ENCODE results near the gene CDKN2B. TPM values are rescaled to one million over a fixed set of nuclear protein-coding genes. Genes with fewer than 3 reads are reported as not detected.
"Not testable (repeated sequence)": the region's sequence is repeated elsewhere in the genome, so short reads cannot be mapped to it uniquely, and the experiment has no call there.

Gene CDKN2B
- total RNA-seq, 1 donor from 2014 or later, result 1.4 TPM

DNA sequence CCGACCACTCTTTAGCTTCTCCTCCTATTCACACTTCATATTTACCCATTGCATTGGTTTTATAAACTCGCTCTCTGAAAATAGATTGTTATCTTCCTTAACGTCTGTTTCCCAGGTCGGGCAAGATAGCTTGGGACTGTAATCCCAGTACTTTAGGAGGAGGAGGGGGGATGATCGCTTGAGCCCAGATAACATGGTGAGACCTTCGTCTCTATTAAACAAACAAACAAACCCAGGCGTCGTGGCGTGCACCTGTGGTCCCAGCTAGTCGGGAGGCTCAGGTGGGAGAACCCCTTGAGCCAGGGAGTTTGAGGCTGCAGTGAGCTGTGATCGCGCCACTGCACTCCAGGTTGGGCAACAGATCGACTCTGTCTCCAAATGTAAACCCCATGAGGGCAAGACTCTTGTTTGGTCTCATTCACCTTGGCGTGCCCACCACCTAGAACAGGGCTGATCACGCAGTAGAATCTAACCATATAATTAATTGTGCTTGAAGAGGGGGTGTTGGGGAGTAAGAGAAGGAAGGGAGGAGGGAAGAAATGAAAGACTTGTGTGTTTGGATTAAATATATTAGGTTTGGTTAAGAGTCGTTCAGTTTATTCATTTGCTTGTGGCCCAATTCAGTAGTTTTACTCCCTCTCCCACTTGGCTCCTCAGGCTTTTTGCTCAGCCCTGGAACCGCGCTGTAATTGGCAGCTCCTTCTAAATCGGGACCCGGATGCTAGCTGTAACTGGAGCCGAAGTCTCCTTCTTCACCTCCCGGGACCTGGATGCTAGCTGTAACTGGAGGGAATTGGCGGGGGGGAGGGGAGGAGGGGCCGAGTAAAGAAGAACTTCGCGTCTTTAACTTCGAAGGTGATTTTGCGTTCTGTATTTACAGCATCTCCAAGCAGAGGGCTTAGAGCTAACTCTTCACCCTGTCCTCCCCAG, 39.8 kb downstream of the CDKN2B start:
- peak in 1 of 2 donors; percentile 18 for DNase-seq (ENCODE audit: low read depth in 2 of 2)

DNA sequence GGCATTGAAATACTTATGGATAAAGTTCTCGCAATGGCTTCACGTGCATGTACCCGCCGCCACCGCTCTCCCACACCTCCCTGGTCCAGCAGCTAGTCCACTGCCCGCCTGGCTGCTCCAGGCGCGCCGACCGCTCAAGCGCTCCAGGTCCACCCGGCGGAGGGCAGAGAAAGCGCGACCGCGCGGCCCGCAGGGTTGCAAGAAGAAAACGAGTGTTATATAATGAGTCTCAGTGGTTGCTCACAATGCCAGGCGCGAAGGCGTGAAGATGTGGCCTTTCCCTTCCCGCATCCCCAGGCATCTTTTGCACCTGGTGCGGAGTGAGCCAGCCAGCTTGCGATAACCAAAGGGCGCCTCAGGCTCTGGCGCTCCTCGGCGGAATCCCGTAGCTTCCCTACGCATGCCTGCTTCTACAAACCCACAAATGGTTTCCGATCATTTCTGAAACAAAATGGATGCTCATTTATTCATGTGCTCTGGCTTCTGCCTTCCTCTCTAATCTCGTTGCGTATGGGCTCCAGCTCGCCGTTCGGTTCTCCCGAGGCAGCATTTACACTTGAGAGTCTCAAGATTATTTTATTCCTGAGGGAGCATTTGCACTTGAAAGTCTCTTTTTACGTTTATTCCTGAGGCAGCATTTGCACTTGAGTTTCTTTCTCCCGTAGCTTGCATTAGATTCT, 40.6 kb downstream of the CDKN2B start:
- DNase-seq (ENCODE audit: low read depth in 2 of 2), result peak; percentile 58 to 60

DNA sequence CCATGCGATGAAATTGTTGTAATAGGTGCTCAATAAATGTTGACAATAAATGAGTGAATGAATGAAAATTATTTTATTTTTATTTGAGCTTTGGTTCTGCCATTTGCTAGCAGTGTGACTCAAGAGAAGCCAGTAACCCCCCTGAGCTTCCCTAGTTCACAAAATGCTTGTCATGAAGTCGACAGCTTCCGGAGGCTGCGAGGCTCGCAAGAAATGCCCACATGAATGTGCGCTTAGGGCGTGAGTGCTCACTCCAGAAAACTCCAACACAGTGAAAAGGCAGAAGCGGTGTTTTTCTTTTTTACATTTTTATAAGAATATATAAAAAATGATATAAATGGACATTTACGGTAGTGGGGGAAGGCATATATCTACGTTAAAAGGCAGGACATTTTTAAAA, 41.4 kb downstream of the CDKN2B start:
- peak in 1 of 2 donors; percentile 47 for DNase-seq (ENCODE audit: low read depth in 2 of 2)

DNA sequence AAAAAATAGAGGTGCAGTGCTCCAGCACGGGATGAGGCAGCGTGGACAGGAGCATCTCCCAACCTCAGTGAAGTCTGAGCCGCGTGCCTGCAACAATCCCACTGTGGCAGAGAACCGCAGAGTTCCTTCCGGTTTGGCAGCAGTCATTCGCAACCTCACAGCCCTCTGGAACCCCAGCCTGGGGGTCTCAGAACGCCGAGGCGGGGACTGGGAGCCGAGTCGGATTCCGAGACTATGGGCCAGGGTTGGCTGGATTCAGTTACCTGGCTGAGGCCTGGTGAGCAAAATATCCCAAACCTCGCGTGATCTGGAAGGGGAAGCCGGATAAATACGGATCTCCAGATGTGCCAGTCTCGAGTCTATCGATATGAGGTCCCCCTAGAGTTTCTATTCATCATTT, 41.9 kb downstream of the CDKN2B start:
- peak in 1 of 2 donors; percentile 13 for DNase-seq (ENCODE audit: low read depth in 2 of 2)

DNA sequence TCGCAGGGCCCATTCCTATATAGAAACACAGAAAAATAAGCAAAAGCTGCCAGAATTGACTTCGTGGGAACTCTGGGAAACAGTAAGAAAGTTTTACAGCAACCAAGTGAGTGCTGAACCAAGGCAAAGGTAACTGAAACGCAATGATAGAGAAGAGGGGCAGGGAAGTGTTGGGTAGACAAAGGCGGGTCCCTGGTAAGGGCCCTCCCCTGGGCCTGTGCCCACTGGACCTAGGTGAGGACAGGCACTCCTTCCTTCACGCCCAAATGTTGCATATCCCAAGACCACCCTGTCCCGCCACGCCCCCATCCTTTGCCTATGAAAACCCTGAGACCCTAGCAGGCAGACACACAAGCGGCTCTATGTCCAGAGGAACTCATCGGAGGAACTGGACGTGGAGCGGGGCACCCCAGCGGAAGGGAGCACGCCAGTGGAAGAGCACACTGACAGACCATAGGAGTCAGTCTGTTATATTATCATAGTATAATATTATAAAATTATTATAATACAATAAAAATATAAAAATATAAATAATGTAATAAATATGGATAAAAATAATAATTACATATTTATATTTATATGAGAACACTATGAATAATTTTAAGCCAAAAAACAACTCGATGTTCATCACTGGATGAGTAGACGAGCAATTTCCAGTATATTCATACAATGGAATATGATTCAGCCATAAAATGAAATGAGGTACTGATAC, 42.8 kb downstream of the CDKN2B start:
- DNase-seq (ENCODE audit: low read depth in 2 of 2), result no peak

DNA sequence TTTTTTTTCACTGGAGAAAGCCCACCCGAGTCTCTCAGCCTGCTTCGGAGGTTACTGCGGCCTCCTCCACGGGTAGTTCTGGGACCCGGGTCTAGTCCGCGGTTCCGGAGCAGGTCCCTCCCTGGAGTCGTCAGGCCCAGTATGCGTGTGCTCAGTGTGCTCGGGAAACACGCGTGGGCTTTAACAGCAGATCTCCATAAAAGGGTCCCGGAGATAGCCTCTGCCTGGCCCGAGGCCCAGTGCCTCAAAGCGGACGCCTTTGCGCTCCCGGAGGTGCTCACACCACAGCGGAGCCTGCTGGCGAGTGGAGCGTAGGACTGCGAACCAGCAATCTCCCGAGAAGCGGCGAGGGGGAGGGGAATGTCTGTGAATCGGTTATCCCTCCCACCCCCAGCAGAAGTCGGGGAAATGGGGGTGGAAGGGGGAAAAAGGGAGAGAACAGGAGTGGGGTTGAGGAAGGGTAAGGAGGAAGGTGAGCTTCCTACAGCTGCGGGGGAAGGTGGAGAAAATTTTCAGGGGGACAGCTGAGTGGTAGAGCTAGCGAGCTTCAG, 43.6 kb downstream of the CDKN2B start:
- DNase-seq (ENCODE audit: low read depth in 2 of 2), result peak; percentile 86 to 87

DNA sequence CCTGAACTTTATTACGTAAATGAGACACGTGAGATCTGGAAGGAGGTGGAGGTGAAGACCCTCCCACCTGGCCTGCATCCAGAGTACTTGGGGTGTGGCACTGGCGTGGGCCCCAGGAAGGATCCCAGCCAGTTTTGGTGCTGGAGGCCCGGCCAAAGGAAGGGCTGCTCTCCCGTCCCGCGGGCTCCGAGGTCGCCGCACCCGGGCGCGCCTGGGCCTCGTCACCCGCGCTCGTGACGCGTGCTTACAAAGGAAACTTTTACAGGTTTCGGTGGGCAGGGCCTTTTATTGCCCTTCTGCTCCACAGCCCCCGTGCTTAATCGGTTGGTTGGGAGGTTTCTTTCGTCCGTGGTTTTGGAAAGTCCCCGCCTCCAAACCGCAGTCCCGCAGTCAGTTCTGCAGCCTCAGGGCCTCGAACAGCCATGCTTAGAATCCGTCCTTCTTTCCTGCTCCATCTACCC, 44.1 kb downstream of the CDKN2B start:
- DNase-seq (ENCODE audit: low read depth in 2 of 2), result peak; percentile 45 to 68

DNA sequence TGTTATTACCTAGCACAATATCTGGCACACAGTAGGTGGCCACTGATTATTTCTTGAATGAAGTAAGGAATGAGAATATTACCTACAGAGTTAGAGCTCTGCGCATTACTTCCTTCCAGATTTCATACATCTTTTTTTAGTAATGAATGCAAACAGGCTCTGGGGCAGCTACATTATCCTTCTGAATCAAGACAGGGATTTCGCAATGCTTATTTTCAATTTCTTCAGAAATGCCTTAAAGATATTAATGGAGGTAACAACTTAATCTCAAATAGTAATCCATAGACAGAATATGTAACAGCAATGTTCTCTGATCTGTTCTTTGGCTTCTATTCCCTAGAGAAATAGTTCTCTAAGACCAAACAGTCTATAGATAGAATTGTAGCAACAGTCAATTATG, 47.5 kb downstream of the CDKN2B start:
- DNase-seq (ENCODE audit: low read depth in 2 of 2), result no peak

DNA sequence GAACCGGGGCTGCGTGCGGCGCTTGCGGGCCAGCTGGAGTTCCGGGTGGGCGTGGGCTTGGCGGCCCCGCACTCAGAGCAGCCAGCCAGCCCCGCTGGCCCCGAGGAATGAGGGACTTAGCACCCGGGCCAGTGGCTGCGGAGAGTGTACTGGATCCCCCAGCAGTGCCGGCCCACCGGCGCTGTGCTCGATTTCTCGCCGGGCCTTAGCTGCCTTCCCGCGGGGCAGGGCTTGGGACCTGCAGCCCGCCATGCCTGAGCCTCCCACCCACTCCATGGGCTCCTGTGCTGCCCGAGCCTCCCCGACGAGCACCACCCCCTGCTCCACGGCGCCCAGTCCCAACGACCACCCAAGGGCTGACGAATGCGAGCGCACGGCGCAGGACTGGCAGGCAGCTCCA, 49.8 kb downstream of the CDKN2B start:
- DNase-seq (ENCODE audit: low read depth in 2 of 2), result not testable (repeated sequence)

DNA sequence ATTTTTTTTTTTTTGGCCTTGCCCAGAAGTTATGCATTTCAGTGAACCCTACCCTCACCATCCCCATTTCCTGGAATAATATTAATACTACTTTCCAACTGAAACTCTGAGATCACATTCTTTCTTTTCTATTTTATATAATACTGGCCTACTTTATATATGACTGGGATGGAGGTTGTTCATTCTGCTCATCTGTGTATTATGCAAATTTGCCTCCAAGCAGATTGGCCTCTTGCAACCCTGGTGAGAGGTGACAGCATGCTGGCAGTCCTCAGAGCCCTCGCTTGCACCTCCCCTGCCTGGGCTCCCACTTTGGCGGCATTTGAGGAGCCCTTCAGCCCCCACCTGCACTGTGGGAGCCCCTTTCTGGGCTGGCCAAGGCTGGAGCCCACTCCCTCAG, 50.3 kb downstream of the CDKN2B start:
- DNase-seq (ENCODE audit: low read depth in 2 of 2), result no peak

Other genes starting within 250 kb of the CDKN2B start
- 11.1 and 13.3 TPM in 2 replicates for gene MTAP, start 206.7 kb downstream of the CDKN2B start, total RNA-seq
- gene CDKN2A, start 14.9 kb downstream of the CDKN2B start, total RNA-seq, result 0.60 and 13.3 TPM in 2 replicates
- gene CDKN2B-AS1, start 14.5 kb downstream of the CDKN2B start, total RNA-seq, result 0.60 and 1.5 TPM in 2 replicates